ENCODE measurements around the gene TOGARAM2.

TOGARAM2 gene

GRCh38 chr2:28952836-28953211, 28.3 kb upstream of the TOGARAM2 start:
- DNase-seq (ENCODE audit: insufficient read length, low spot score) (no peak), FAIRE-seq (no peak)
- TF ChIP-seq POLR2A (IDR thresholded peaks at IDR 0.05; ENCODE audit: low read depth, low read length) (no peak), SPI1 (IDR thresholded peaks at IDR 0.05; ENCODE audit: low read depth, low read length) (no peak), TAF1 (IDR thresholded peaks at IDR 0.05; ENCODE audit: low read depth, low read length) (no peak), PAX5 (IDR thresholded peaks at IDR 0.05; ENCODE audit: insufficient read depth, low read length, severe bottlenecking) (no peak), POU2F2 (IDR thresholded peaks at IDR 0.05; ENCODE audit: low read depth, low read length) (no peak)

GRCh38 chr2:28955467-28955866, 25.6 kb upstream of the TOGARAM2 start:
- DNase-seq (ENCODE audit: insufficient read length, low spot score), result no peak
- no peak for FAIRE-seq
- TF ChIP-seq POU2F2 (IDR thresholded peaks at IDR 0.05; ENCODE audit: low read depth, low read length) (no peak), POLR2AphosphoS5 (IDR thresholded peaks at IDR 0.05; ENCODE audit: low read depth, low read length) (no peak), TAF1 (IDR thresholded peaks at IDR 0.05; ENCODE audit: low read depth, low read length) (no peak), SPI1 (IDR thresholded peaks at IDR 0.05; ENCODE audit: low read depth, low read length) (no peak), POLR2A (IDR thresholded peaks at IDR 0.05; ENCODE audit: low read depth, low read length) (no peak), PAX5 (IDR thresholded peaks at IDR 0.05; ENCODE audit: insufficient read depth, low read length, severe bottlenecking) (no peak)

- FAIRE-seq (no peak), DNase-seq (ENCODE audit: insufficient read length, low spot score) (no peak)
- TF ChIP-seq POU2F2 (IDR thresholded peaks at IDR 0.05; ENCODE audit: low read depth, low read length), result no peak
- TF ChIP-seq POLR2AphosphoS5 (IDR thresholded peaks at IDR 0.05; ENCODE audit: low read depth, low read length), result no peak
These were observed 24.7 kb upstream of the TOGARAM2 start for GRCh38 chr2:28956415-28956826.

- no peak for FAIRE-seq
- no peak for DNase-seq (ENCODE audit: insufficient read length, low spot score)
- TF ChIP-seq TAF1 (IDR thresholded peaks at IDR 0.05; ENCODE audit: low read depth, low read length) (no peak), POLR2A (IDR thresholded peaks at IDR 0.05; ENCODE audit: low read depth, low read length) (no peak), SPI1 (IDR thresholded peaks at IDR 0.05; ENCODE audit: low read depth, low read length) (no peak), PAX5 (IDR thresholded peaks at IDR 0.05; ENCODE audit: insufficient read depth, low read length, severe bottlenecking) (no peak), POLR2AphosphoS5 (IDR thresholded peaks at IDR 0.05; ENCODE audit: low read depth, low read length) (no peak), POU2F2 (IDR thresholded peaks at IDR 0.05; ENCODE audit: low read depth, low read length) (no peak)
These were observed 24.2 kb upstream of the TOGARAM2 start for GRCh38 chr2:28956890-28957289.

- DNase-seq (ENCODE audit: insufficient read length, low spot score), result peak; percentile 39
- TF ChIP-seq PAX5 (IDR thresholded peaks at IDR 0.05; ENCODE audit: insufficient read depth, low read length, severe bottlenecking) (no peak), SPI1 (IDR thresholded peaks at IDR 0.05; ENCODE audit: low read depth, low read length) (no peak), TAF1 (IDR thresholded peaks at IDR 0.05; ENCODE audit: low read depth, low read length) (no peak), POLR2AphosphoS5 (IDR thresholded peaks at IDR 0.05; ENCODE audit: low read depth, low read length) (no peak), POLR2A (IDR thresholded peaks at IDR 0.05; ENCODE audit: low read depth, low read length) (no peak), POU2F2 (IDR thresholded peaks at IDR 0.05; ENCODE audit: low read depth, low read length) (no peak)
- FAIRE-seq, result peak; percentile 61
These were observed 22.4 kb upstream of the TOGARAM2 start for GRCh38 chr2:28958689-28959088.

GRCh38 chr2:28960401-28960800, 20.7 kb upstream of the TOGARAM2 start:
- TF ChIP-seq SPI1 (IDR thresholded peaks at IDR 0.05; ENCODE audit: low read depth, low read length), result no peak
- TF ChIP-seq POU2F2 (IDR thresholded peaks at IDR 0.05; ENCODE audit: low read depth, low read length), result no peak
- TF ChIP-seq POLR2AphosphoS5 (IDR thresholded peaks at IDR 0.05; ENCODE audit: low read depth, low read length), result no peak
- TF ChIP-seq TAF1 (IDR thresholded peaks at IDR 0.05; ENCODE audit: low read depth, low read length), result no peak
- TF ChIP-seq PAX5 (IDR thresholded peaks at IDR 0.05; ENCODE audit: insufficient read depth, low read length, severe bottlenecking), result no peak
- DNase-seq (ENCODE audit: insufficient read length, low spot score), result no peak
- FAIRE-seq, result no peak

GRCh38 chr2:28962505-28962904, 18.6 kb upstream of the TOGARAM2 start:
- FAIRE-seq, result no peak
- TF ChIP-seq SPI1 (IDR thresholded peaks at IDR 0.05; ENCODE audit: low read depth, low read length) (no peak), TAF1 (IDR thresholded peaks at IDR 0.05; ENCODE audit: low read depth, low read length) (no peak)
- DNase-seq (ENCODE audit: insufficient read length, low spot score), result no peak

- no peak for TF ChIP-seq POU2F2 (IDR thresholded peaks at IDR 0.05; ENCODE audit: low read depth, low read length)
- TF ChIP-seq POLR2A (IDR thresholded peaks at IDR 0.05; ENCODE audit: low read depth, low read length), result no peak
- no peak for TF ChIP-seq SPI1 (IDR thresholded peaks at IDR 0.05; ENCODE audit: low read depth, low read length)
- no peak for TF ChIP-seq TAF1 (IDR thresholded peaks at IDR 0.05; ENCODE audit: low read depth, low read length)
- TF ChIP-seq POLR2AphosphoS5 (IDR thresholded peaks at IDR 0.05; ENCODE audit: low read depth, low read length), result no peak
- no peak for TF ChIP-seq PAX5 (IDR thresholded peaks at IDR 0.05; ENCODE audit: insufficient read depth, low read length, severe bottlenecking)
- DNase-seq (ENCODE audit: insufficient read length, low spot score) (no peak), FAIRE-seq (no peak)
These were observed 10.5 kb upstream of the TOGARAM2 start for GRCh38 chr2:28970464-28971160.

- DNase-seq (ENCODE audit: insufficient read length, low spot score) (no peak), FAIRE-seq (no peak)
- no peak for TF ChIP-seq POU2F2 (IDR thresholded peaks at IDR 0.05; ENCODE audit: low read depth, low read length)
- no peak for TF ChIP-seq SPI1 (IDR thresholded peaks at IDR 0.05; ENCODE audit: low read depth, low read length)
These were observed 8.2 kb upstream of the TOGARAM2 start for GRCh38 chr2:28972778-28973335.

- no peak for TF ChIP-seq TAF1 (IDR thresholded peaks at IDR 0.05; ENCODE audit: low read depth, low read length)
- TF ChIP-seq POU2F2 (IDR thresholded peaks at IDR 0.05; ENCODE audit: low read depth, low read length), result no peak
- no peak for DNase-seq (ENCODE audit: insufficient read length, low spot score)
- no peak for FAIRE-seq
These were observed 6.8 kb upstream of the TOGARAM2 start for GRCh38 chr2:28974252-28974651.

All from GM12891 (cell line).